ENCODE data around the gene RUFY4. TPM values are rescaled to one million over a fixed set of nuclear protein-coding genes. Genes with fewer than 3 reads are reported as not detected.
"Not testable (repeated sequence)": the region's sequence is repeated elsewhere in the genome, so short reads cannot be mapped to it uniquely, and the experiment has no call there.

RUFY4 gene, protein sequence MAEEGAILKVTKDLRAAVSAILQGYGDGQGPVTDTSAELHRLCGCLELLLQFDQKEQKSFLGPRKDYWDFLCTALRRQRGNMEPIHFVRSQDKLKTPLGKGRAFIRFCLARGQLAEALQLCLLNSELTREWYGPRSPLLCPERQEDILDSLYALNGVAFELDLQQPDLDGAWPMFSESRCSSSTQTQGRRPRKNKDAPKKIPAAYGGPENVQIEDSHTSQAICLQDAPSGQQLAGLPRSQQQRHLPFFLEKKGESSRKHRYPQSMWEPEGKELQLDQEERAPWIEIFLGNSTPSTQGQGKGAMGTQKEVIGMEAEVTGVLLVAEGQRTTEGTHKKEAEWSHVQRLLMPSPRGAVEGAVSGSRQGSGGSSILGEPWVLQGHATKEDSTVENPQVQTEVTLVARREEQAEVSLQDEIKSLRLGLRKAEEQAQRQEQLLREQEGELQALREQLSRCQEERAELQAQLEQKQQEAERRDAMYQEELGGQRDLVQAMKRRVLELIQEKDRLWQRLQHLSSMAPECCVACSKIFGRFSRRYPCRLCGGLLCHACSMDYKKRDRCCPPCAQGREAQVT
- 0.21 and 2.6 TPM in 2 replicates for total RNA-seq (2022)
- percentile 23 among the genes with signal in this experiment for Bru-seq, nascent RNA
- not detected for BruChase-seq, experiment 1, labeled RNA remaining after a 6-hour chase
- percentile 4 among the genes with signal in this experiment for BruChase-seq, experiment 2, labeled RNA remaining after a 2-hour chase
- long read RNA-seq: 0 reads

DNA sequence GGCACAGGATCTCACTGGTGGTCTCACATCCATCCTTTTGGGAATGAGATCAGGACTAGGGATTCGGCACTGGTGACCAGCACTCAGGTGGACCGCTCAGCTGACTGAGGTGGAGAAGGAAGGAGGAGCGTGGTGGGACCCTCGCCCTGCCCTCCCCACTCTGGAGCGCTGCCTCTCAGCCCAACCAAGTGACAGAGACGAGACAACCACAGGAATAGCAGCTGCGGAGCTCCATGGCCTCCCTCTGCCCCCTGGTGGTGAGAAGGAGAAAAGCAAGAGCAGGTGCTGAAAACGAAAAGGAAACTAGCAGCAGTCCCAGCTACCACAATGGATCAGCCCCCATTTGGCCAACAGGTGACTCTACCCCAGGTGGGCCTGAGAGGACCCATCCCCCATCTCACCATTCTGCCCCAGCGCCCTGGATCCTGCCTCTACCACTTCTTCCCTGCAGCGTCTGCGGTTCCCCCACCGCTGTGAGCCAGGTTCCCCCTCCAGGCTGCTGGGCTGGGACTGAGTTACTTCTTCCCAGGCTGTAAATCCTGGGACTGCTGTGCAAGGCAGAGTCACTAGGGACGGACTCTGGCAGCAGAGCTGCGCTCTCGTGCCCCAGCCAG, at the start of gene RUFY4:
Gene RUFY4, plus strand, starts transcription at position 533 of the 614 bp plus-strand sequence. CDS start 1,353 bp downstream, outside the sequence.
- H3K4me1 Mint-ChIP-seq (ENCODE audit: low read depth, unreplicated experiment); H3K9me3 Mint-ChIP-seq (ENCODE audit: low read depth, unreplicated experiment); BruUV-seq (replicated peaks); H3K36me3 Mint-ChIP-seq (ENCODE audit: insufficient read depth, unreplicated experiment): not testable (repeated sequence)
- Mint-ChIP-seq H3K27ac (ENCODE audit: unreplicated experiment) (peak within 1 kb of the TSS; percentile 28), H3K4me3 (ENCODE audit: low read depth, unreplicated experiment) (peak within 1 kb of the TSS; percentile 70), H3K27me3 (ENCODE audit: unreplicated experiment) (peaks cover 90% of the 10 kb centered on the region)
- DNase-seq: peak; percentile 76
- intact Hi-C loops (cut with micrococcal nuclease; ENCODE audit: unreplicated experiment): loop anchor here (2.0 kb wide), 1 partner anchor 284 kb away; no protein-coding TSS in a partner anchor
- TF ChIP-seq, protein P1, sequence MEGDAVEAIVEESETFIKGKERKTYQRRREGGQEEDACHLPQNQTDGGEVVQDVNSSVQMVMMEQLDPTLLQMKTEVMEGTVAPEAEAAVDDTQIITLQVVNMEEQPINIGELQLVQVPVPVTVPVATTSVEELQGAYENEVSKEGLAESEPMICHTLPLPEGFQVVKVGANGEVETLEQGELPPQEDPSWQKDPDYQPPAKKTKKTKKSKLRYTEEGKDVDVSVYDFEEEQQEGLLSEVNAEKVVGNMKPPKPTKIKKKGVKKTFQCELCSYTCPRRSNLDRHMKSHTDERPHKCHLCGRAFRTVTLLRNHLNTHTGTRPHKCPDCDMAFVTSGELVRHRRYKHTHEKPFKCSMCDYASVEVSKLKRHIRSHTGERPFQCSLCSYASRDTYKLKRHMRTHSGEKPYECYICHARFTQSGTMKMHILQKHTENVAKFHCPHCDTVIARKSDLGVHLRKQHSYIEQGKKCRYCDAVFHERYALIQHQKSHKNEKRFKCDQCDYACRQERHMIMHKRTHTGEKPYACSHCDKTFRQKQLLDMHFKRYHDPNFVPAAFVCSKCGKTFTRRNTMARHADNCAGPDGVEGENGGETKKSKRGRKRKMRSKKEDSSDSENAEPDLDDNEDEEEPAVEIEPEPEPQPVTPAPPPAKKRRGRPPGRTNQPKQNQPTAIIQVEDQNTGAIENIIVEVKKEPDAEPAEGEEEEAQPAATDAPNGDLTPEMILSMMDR (IDR thresholded peaks at IDR 0.05; ENCODE audit: unreplicated experiment): peak; percentile 91
- CTCF ChIA-PET: interaction anchor here (1.0 to 1.4 kb wide), 2 partner anchors 280 to 283 kb away, joined by 4 to 15 read pairs; no protein-coding TSS in a partner anchor

DNA sequence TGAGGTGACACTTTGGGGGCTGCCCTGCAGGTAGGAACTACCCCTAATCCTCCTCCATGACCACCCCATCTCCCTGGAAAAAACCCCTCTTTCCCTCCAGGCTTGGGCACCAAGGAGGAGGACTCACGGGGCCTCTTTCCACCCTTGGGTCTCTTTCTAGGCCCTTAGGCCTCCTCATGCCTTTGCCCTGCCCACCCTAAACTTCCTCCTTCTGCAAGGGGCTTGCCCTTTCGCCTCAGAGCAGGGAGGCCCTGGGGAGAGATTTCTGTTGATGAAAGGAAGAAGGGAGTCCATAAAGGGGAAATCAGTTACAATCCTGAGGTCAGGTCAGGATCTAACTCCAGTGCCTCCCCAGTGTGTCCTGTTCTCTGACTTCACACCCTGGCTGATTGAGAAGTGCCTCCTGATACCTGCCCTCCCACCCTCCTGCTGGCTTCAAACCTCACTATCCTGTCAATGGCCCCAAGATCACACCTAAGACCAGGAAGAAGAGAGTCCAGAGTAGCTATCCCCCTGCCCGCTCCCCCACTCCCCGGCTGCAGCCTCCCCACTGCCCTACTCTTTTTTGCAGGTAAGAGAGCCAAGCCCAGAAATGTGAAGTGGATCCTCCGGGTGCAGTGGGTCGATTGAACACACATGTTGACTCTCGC, 49.5 kb upstream of the RUFY4 start:
- peaks cover 50% of the 10 kb centered on the region for H3K27me3 Mint-ChIP-seq (ENCODE audit: unreplicated experiment)
- CTCF ChIA-PET: no interaction called here
- TF ChIP-seq, protein P1 (IDR thresholded peaks at IDR 0.05; ENCODE audit: unreplicated experiment): no peak
- H3K4me1 Mint-ChIP-seq (ENCODE audit: low read depth, unreplicated experiment): no peaks in the 10 kb centered on the region
- intact Hi-C loops (cut with micrococcal nuclease; ENCODE audit: unreplicated experiment): no loop called here
- no TSS peak for BruUV-seq (replicated peaks)
- no peak overlapping the region for H3K27ac Mint-ChIP-seq (ENCODE audit: unreplicated experiment)
- H3K9me3 Mint-ChIP-seq (ENCODE audit: low read depth, unreplicated experiment): no peaks in the 10 kb centered on the region
- no peak for DNase-seq
- no peak overlapping the region for H3K4me3 Mint-ChIP-seq (ENCODE audit: low read depth, unreplicated experiment)
- H3K36me3 Mint-ChIP-seq (ENCODE audit: insufficient read depth, unreplicated experiment): no peaks in the 10 kb centered on the region

DNA sequence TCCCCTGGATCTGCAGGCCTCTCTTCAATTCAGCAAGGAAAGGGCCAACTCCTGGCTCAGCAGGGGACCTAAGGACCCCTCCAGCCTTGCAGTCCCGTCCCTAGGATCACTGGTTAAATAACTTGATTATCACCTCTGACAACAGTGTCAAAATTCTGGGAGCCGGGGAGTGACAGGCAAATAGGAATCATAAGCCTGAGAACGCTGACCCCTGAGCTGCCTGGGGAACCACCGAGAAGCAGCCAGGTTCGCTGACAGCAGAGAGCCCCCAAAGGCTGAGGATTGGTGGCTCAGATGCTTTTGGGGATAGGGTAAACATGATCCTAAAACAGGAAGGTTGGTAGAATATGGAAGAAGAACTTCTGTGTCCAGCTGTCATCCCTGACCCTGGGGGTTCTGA, 48.8 kb upstream of the RUFY4 start:
- no peak for DNase-seq
- Mint-ChIP-seq H3K36me3 (ENCODE audit: insufficient read depth, unreplicated experiment) (no peaks in the 10 kb centered on the region), H3K27ac (ENCODE audit: unreplicated experiment) (no peak overlapping the region), H3K9me3 (ENCODE audit: low read depth, unreplicated experiment) (no peaks in the 10 kb centered on the region), H3K4me3 (ENCODE audit: low read depth, unreplicated experiment) (no peak overlapping the region), H3K4me1 (ENCODE audit: low read depth, unreplicated experiment) (no peaks in the 10 kb centered on the region), H3K27me3 (ENCODE audit: unreplicated experiment) (peaks cover 43% of the 10 kb centered on the region)
- TF ChIP-seq, protein P1 (IDR thresholded peaks at IDR 0.05; ENCODE audit: unreplicated experiment): no peak
- BruUV-seq (replicated peaks): no TSS peak
- intact Hi-C loops (cut with micrococcal nuclease; ENCODE audit: unreplicated experiment): no loop called here
- CTCF ChIA-PET: no interaction called here

DNA sequence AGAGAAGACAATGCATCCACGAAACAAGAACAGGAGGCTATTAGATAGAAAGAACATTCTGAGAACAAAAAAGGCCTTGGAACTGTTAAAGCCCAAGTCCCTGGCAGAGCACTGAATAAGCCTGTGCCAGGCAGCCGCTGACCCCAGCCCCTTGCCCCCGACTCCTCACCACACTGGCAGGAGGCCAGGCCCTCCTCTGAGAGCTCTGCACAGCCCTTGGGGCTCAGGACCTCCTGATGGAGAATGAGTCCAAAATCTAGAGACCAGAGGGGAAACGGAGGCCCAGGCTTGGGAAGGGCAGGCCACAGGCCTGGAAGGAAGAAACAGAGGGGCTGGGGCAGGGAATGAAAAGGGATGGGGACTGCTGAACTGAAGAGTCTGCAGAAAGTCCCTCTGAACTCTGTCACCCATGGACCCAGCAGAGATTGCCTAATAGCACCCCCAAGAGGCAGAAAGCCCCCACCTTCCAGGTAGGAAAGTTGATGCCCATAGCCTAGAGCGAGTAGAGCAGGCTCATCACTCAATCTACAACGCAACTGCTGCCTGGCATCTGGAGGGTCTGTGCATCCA, 48.0 kb upstream of the RUFY4 start:
- CTCF ChIA-PET: no interaction called here
- Mint-ChIP-seq H3K27ac (ENCODE audit: unreplicated experiment) (no peak overlapping the region), H3K9me3 (ENCODE audit: low read depth, unreplicated experiment) (no peaks in the 10 kb centered on the region), H3K4me1 (ENCODE audit: low read depth, unreplicated experiment) (no peaks in the 10 kb centered on the region), H3K4me3 (ENCODE audit: low read depth, unreplicated experiment) (no peak overlapping the region), H3K27me3 (ENCODE audit: unreplicated experiment) (peaks cover 36% of the 10 kb centered on the region), H3K36me3 (ENCODE audit: insufficient read depth, unreplicated experiment) (no peaks in the 10 kb centered on the region)
- TF ChIP-seq, protein P1 (IDR thresholded peaks at IDR 0.05; ENCODE audit: unreplicated experiment): no peak
- no peak for DNase-seq
- intact Hi-C loops (cut with micrococcal nuclease; ENCODE audit: unreplicated experiment): no loop called here
- BruUV-seq (replicated peaks): no TSS peak
